IMR-90 (cell line): Measurements from ENCODE around the gene DRICH1.
"Not testable (repeated sequence)": the region's sequence is repeated elsewhere in the genome, so short reads cannot be mapped to it uniquely, and the experiment has no call there.

Source experiments
- BHLHE40 ChIP-seq: fragments of 150-350 bp; IDR thresholded peaks from 2 replicates; pipeline ENCODE4 v1.6.1; 2016; ENCODE audit warnings: mild to moderate bottlenecking, low read depth, low read length
- CEBPB ChIP-seq: IDR thresholded peaks from 2 replicates; pipeline ENCODE4 v1.6.1; 2012; ENCODE audit warnings: low read depth, low read length, improper control_type of control experiment
- CTCF ChIP-seq: conservative IDR thresholded peaks from 2 replicates; pipeline ENCODE4 v1.5.1; 2012; ENCODE audit warnings: mild to moderate bottlenecking, low read depth, low read length, improper control_type of control experiment
- MXI1 ChIP-seq: IDR thresholded peaks from 2 replicates; pipeline ENCODE4 v1.6.1; 2012; ENCODE audit warnings: low read depth, mild to moderate bottlenecking, low read length, moderate library complexity, borderline replicate concordance
- POLR2A ChIP-seq: IDR thresholded peaks from 2 replicates; pipeline ENCODE4 v1.6.1; 2012; ENCODE audit warnings: mild to moderate bottlenecking, low read depth, low read length
- RAD21 ChIP-seq: IDR thresholded peaks from 2 replicates; pipeline ENCODE4 v1.6.1; 2012; ENCODE audit warnings: low read length, improper control_type of control experiment
- RCOR1 ChIP-seq: IDR thresholded peaks from 2 replicates; pipeline ENCODE4 v1.6.1; 2012; ENCODE audit warnings: mild to moderate bottlenecking, low read length, improper control_type of control experiment; ENCODE audit not compliant: insufficient replicate concordance
- RFX5 ChIP-seq: IDR thresholded peaks from 2 replicates; pipeline ENCODE4 v1.8.0; 2012; ENCODE audit warnings: low read depth, mild to moderate bottlenecking, low read length, moderate library complexity
- SMC3 ChIP-seq: fragments of 150-350 bp; IDR thresholded peaks from 2 replicates; pipeline ENCODE4 v1.6.1; 2016; ENCODE audit warnings: low read depth, mild to moderate bottlenecking, antibody characterized with exemption, low read length, moderate library complexity
- TF ChIP-seq, protein P1 (sequence below): fragments of 150-350 bp; IDR thresholded peaks from 2 replicates; pipeline ENCODE4 v1.6.1; 2016; ENCODE audit warnings: low read depth, mild to moderate bottlenecking, low read length, moderate library complexity, borderline replicate concordance

DNA sequence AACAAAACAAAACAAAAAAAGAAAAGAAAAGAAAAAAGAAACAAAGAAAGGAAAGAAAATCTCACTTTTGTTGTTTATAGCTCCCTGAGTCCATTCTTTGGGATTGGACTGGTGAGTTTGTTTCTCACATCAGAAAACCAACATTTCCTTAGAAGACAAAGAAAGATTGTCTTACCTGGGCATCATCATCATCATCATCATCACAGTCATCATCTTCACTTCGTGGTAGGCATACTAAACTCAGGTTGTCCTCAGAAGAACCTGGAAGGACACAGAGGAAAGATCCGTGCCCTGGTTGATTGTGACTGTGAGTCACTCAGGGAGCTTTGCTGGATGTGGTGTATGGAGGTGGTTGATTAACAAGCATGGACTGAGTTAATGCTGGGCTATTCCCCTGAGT lies 10.2 kb downstream of the DRICH1 start:
- not testable (repeated sequence) for TF ChIP-seq CTCF, POLR2A, RCOR1, RAD21, BHLHE40, MXI1, CEBPB, SMC3, RFX5
- TF ChIP-seq, protein P1, sequence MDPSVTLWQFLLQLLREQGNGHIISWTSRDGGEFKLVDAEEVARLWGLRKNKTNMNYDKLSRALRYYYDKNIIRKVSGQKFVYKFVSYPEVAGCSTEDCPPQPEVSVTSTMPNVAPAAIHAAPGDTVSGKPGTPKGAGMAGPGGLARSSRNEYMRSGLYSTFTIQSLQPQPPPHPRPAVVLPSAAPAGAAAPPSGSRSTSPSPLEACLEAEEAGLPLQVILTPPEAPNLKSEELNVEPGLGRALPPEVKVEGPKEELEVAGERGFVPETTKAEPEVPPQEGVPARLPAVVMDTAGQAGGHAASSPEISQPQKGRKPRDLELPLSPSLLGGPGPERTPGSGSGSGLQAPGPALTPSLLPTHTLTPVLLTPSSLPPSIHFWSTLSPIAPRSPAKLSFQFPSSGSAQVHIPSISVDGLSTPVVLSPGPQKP: not testable (repeated sequence)
